Mammary epithelial cell (primary cell): Measurements from ENCODE around the gene RIC1.

Source experiments
- EZH2 ChIP-seq: IDR thresholded peaks from 2 replicates; pipeline ENCODE4 v1.6.1; 2012; ENCODE audit warnings: low read length, inconsistent platforms, borderline replicate concordance
- TF ChIP-seq, protein P1 (sequence below), 2 donors: IDR thresholded peaks in 1 of 2; conservative IDR thresholded peaks in 1 of 2; 2 replicates each; pipeline ENCODE4 v1.5.1; 2011 to 2012; ENCODE audit warnings: inconsistent platforms in 2 of 2, low read length in 2 of 2, mild to moderate bottlenecking in 2 of 2, control low read depth in 1 of 2, low read depth in 1 of 2; ENCODE audit not compliant: insufficient read depth in 1 of 2; ENCODE audit errors: extremely low read depth in 1 of 2

DNA sequence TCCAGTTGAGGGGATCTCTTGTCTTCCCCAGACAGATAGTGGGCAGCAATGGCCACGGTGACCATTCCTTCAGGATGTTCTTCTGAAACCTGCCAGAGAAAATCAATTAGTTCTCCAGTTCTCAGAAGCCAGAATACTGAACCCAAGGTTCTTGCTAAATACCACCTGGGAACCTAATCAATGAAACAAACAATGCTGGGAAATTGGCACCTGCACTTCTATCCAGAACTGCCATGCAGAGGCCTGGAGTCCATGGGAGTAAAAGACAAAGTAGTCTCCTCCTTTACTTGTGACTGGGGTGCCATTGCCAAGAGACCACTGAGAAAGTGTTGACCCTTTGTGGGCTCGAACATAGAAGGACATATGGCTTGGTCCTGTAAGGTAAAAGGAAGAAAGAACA, 158.3 kb downstream of the RIC1 start:
- TF ChIP-seq EZH2: no peak
- TF ChIP-seq, protein P1, sequence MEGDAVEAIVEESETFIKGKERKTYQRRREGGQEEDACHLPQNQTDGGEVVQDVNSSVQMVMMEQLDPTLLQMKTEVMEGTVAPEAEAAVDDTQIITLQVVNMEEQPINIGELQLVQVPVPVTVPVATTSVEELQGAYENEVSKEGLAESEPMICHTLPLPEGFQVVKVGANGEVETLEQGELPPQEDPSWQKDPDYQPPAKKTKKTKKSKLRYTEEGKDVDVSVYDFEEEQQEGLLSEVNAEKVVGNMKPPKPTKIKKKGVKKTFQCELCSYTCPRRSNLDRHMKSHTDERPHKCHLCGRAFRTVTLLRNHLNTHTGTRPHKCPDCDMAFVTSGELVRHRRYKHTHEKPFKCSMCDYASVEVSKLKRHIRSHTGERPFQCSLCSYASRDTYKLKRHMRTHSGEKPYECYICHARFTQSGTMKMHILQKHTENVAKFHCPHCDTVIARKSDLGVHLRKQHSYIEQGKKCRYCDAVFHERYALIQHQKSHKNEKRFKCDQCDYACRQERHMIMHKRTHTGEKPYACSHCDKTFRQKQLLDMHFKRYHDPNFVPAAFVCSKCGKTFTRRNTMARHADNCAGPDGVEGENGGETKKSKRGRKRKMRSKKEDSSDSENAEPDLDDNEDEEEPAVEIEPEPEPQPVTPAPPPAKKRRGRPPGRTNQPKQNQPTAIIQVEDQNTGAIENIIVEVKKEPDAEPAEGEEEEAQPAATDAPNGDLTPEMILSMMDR (conservative IDR thresholded peaks at IDR 0.05 in 1 of 2, IDR thresholded peaks at IDR 0.05 in 1 of 2; ENCODE audit: extremely low read depth in 1 of 2, insufficient read depth in 1 of 2, low read depth in 1 of 2, low read length in 2 of 2): no peak
